Psoas muscle (tissue), 8 donors: ENCODE results near the gene PDCD11. TPM values are rescaled to one million over a fixed set of nuclear protein-coding genes. Genes with fewer than 3 reads are reported as not detected.

Source experiments
- ATAC-seq, 4 donors: fragments of 200-7000 bp; cut with Tn5 transposase; one replicate each; pipeline ENCODE4 v1.9.1; 2020; ENCODE audit warnings: moderate library complexity in 3 of 4, mild to moderate bottlenecking in 2 of 4
- DNase-seq, 2 donors: peaks; one replicate each; pipeline ENCODE4 v3.0.0-alpha.2; 2020
- H3K27ac ChIP-seq: fragments of 200-600 bp; one replicate; pipeline ENCODE4 v1.8.0; 2022
- H3K27me3 ChIP-seq, 3 donors: fragments of 200-600 bp in 1 of 3; one replicate each; pipeline versions ENCODE4 v1.6.1 to v1.8.0; 2013 to 2022; ENCODE audit warnings: low read length in 2 of 3, mild to moderate bottlenecking in 2 of 3, moderate library complexity in 1 of 3; ENCODE audit not compliant: insufficient read depth in 3 of 3
- H3K36me3 ChIP-seq, 2 donors: fragments of 200-600 bp in 1 of 2; one replicate each; pipeline versions ENCODE4 v1.6.1 to v1.8.0; 2013 to 2022; ENCODE audit warnings: low read depth in 1 of 2, mild to moderate bottlenecking in 1 of 2, moderate library complexity in 1 of 2; ENCODE audit not compliant: insufficient read depth in 1 of 2
- H3K4me1 ChIP-seq: fragments of 200-600 bp; one replicate; pipeline ENCODE4 v1.8.0; 2022
- H3K4me3 ChIP-seq: fragments of 200-600 bp; one replicate; pipeline ENCODE4 v1.8.0; 2022; ENCODE audit warnings: mild to moderate bottlenecking
- H3K9me3 ChIP-seq: fragments of 200-600 bp; one replicate; pipeline ENCODE4 v1.8.0; 2022
- WGBS, 3 donors: extraction: QIAGEN DNeasy Blood & Tissue Kit; methylation state at CpG; one replicate each; pipeline versions ENCODE4 v1.1.6 to v1.1.7; 2013; 5-methylcytosine and 5-hydroxymethylcytosine counted together
- intact Hi-C, 2 donors: fragments of 100-400 bp; cut with DNase I; formaldehyde crosslinking; loops; one replicate each; pipeline versions ENCODE4 v1.11.0 to v1.14.2; 2022
- long read RNA-seq, 2 donors: library from polyadenylated mRNA; unstranded; transcript quantifications; one replicate each; pipeline ENCODE4 v2.0.0, GENCODE V29; 2021
- polyA plus RNA-seq, 3 donors: library from polyadenylated mRNA; stranded (reverse); fragments of 200-250 nt; gene quantifications; one replicate each; pipeline ENCODE4 v1.2.3, GENCODE V29; 2013
- total RNA-seq, 4 donors: library from RNA; stranded (reverse); fragmentation: NEBNext Ultra II Directional in 2 of 4; extraction: Animal tissue kit (Norgen Biotek cat#: 25700) in 2 of 4; gene quantifications; one replicate each; pipeline versions ENCODE4 v1.2.1 to v1.2.4, GENCODE V29; 2021 to 2023
- TF ChIP-seq, protein P1 (sequence below): fragments of 200-600 bp; IDR thresholded peaks from one replicate; pipeline ENCODE4 v1.8.0; 2022; ENCODE audit warnings: antibody characterized with exemption
- donor health status: healthy with polysubstance abuse.
- donor health status: DM: no; HTN: no; CAD: no; lungs with moderate emphysema.
- donor health status: Bipolar disorder and iron deficiency.
- donor health status: healthy.
- donor health status: DM: yes; HTN: yes; CAD: no.
- donor health status: DM: no; HTN: no; CAD: no.
- donor health status: DM: no; HTN: no; CAD: no.
- donor health status: DM: yes; HTN: yes; CAD: no.

Gene PDCD11, protein sequence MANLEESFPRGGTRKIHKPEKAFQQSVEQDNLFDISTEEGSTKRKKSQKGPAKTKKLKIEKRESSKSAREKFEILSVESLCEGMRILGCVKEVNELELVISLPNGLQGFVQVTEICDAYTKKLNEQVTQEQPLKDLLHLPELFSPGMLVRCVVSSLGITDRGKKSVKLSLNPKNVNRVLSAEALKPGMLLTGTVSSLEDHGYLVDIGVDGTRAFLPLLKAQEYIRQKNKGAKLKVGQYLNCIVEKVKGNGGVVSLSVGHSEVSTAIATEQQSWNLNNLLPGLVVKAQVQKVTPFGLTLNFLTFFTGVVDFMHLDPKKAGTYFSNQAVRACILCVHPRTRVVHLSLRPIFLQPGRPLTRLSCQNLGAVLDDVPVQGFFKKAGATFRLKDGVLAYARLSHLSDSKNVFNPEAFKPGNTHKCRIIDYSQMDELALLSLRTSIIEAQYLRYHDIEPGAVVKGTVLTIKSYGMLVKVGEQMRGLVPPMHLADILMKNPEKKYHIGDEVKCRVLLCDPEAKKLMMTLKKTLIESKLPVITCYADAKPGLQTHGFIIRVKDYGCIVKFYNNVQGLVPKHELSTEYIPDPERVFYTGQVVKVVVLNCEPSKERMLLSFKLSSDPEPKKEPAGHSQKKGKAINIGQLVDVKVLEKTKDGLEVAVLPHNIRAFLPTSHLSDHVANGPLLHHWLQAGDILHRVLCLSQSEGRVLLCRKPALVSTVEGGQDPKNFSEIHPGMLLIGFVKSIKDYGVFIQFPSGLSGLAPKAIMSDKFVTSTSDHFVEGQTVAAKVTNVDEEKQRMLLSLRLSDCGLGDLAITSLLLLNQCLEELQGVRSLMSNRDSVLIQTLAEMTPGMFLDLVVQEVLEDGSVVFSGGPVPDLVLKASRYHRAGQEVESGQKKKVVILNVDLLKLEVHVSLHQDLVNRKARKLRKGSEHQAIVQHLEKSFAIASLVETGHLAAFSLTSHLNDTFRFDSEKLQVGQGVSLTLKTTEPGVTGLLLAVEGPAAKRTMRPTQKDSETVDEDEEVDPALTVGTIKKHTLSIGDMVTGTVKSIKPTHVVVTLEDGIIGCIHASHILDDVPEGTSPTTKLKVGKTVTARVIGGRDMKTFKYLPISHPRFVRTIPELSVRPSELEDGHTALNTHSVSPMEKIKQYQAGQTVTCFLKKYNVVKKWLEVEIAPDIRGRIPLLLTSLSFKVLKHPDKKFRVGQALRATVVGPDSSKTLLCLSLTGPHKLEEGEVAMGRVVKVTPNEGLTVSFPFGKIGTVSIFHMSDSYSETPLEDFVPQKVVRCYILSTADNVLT (N-terminal part only)
- 10 to 100 TPM; 14.5 to 34.7 (median 25.0) TPM for total RNA-seq
- 10 to 100 TPM; 13.1 to 34.0 (median 19.1) TPM for polyA plus RNA-seq
- long read RNA-seq, donor 1, full-length matches to known transcripts, result 1 of 35 reads
- long read RNA-seq, donor 1, partial matches to known transcripts, result 31 of 35 reads
- long read RNA-seq, donor 1, other reads (novel, unspliced or antisense), result 3 of 35 reads
- long read RNA-seq, donor 2, full-length matches to known transcripts, result 1 of 61 reads
- long read RNA-seq, donor 2, partial matches to known transcripts, result 52 of 61 reads
- long read RNA-seq, donor 2, other reads (novel, unspliced or antisense), result 8 of 61 reads

DNA sequence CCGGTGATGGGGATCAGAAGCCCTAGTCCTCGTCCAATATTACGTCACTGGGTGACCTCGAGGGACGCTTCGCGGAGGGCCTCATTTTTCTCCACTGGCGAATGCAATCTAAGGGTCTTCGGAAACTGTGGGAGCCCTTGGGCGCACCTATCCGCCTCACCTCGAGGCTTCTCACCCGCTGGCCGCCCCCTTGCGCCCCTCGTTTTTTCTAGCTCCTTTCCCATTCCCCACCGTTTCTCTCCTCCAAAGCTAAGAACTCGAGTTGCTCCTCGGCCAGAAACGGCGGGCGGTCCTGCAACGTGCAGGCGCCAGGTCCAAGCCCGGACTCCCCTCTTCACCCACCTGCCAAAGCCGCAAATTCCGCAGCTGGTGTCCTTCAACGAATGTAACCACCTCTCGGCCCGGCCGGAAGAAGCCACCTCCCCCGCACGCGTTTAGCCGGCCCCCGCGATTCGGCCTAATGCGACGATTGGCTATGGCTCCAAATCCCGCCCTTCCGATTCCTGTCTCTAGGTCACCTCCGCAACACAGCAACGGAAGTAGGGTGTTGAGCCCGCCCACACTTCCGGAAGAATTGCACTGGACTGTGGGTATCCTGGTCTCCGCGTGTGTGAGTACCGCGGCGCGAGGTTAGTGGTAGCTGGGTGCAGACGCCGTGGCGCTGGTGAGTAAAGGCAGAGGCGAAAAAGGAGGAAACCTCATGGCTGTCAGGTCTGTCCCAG lies at the start of gene PDCD11, which contains the start of gene ATP5MK:
Gene PDCD11, plus strand, starts transcription at position 560 of the 722 bp plus-strand sequence. CDS start 1,801 bp downstream, outside the sequence.
Gene ATP5MK, minus strand, starts transcription at position 409 of the 722 bp plus-strand sequence. CDS start 4,018 bp downstream, outside the sequence.
- Histone ChIP-seq H3K27me3 (no peaks in the 10 kb centered on the region), H3K4me3 (peak within 1 kb of the TSS; percentile 77), H3K27ac (peak within 1 kb of the TSS; percentile 93), H3K4me1 (peaks cover 31% of the 10 kb centered on the region), H3K9me3 (no peaks in the 10 kb centered on the region), H3K36me3 (peaks cover 13 to 62% of the 10 kb centered on the region in 2 donors)
- WGBS, 3 donors, result 0% methylated on average over 56 of the region's 56 CpGs
- TF ChIP-seq, protein P1, sequence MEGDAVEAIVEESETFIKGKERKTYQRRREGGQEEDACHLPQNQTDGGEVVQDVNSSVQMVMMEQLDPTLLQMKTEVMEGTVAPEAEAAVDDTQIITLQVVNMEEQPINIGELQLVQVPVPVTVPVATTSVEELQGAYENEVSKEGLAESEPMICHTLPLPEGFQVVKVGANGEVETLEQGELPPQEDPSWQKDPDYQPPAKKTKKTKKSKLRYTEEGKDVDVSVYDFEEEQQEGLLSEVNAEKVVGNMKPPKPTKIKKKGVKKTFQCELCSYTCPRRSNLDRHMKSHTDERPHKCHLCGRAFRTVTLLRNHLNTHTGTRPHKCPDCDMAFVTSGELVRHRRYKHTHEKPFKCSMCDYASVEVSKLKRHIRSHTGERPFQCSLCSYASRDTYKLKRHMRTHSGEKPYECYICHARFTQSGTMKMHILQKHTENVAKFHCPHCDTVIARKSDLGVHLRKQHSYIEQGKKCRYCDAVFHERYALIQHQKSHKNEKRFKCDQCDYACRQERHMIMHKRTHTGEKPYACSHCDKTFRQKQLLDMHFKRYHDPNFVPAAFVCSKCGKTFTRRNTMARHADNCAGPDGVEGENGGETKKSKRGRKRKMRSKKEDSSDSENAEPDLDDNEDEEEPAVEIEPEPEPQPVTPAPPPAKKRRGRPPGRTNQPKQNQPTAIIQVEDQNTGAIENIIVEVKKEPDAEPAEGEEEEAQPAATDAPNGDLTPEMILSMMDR, result no peak
- ATAC-seq, result peak; percentile 99 to 100 (median 100)
- intact Hi-C loops, result no loop called here
- peak; percentile 98 to 99 for DNase-seq

DNA sequence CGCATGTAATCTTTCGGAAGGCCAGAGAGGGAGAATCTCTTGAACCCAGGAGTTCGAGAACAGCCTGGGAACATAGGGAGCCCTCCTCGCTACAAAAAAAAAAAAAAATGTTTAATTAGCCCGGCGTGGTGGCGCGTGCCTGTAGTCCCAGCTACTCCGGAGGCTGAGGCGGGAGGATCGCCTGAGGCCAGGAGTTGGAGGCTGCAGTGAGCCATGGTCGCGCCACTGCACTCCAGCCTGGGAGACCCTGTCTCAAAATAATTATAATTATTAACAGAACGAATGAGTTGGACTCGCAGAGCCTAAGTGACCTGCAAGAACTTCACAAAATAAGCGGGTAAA lies 46.3 kb upstream of the PDCD11 start:
- no peaks in the 10 kb centered on the region for H3K27me3 ChIP-seq
- intact Hi-C loops, result no loop called here
- H3K36me3 ChIP-seq, result peaks cover 3 to 38% of the 10 kb centered on the region in 2 donors
- peak overlapping the region; percentile 90 for H3K4me3 ChIP-seq
- H3K4me1 ChIP-seq, result no peaks in the 10 kb centered on the region
- H3K9me3 ChIP-seq, result no peaks in the 10 kb centered on the region
- WGBS, 3 donors, result 42 to 53% (median 51%) methylated on average over 16 of the region's 16 CpGs
- DNase-seq (no peak), ATAC-seq (no peak)
- H3K27ac ChIP-seq, result peak overlapping the region; percentile 74
- TF ChIP-seq, protein P1, result no peak

DNA sequence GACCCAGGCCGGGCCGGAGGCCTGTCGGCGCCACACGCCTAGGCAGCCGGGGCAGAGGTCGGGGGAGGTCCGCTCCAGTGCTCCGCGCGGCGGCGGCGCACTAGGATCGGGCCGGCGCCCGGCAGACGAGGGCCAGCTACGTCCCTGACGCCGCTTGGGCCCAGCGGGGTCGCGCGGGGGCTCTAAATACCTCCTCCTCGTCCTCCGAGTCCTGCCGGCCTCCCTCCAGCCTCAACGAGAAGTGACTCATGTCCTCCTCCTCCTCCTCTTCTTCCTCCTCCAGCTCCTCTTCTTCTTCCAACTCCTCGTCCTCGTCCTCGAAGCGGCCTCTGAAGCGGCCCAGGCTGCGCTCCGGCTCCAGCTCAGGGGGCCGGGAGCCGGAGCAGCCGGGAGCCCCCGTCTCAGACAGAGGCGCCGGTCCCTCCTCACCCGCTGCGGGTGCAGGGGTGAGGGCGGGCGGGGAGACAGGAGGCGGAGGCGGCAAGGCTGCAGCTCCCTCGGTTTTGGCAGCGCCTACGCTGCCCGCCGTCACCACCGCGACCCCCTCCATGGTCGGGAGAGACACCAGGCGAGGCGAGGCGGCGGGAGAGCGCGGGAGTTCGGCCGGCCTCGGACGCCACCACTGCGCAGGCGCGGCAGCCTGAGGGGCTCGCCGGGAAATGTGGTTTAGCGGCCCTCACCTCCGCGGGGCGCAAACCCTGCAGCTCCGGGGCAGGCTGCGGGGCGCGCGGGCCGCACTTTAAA lies 45.7 kb upstream of the PDCD11 start, which contains the start of gene PCGF6:
Gene PCGF6, minus strand, starts transcription at position 624 of the 744 bp plus-strand sequence. Its CDS starts 74 bp downstream, at position 550.
- Histone ChIP-seq H3K9me3 (no peaks in the 10 kb centered on the region), H3K4me1 (no peaks in the 10 kb centered on the region), H3K27me3 (no peaks in the 10 kb centered on the region), H3K4me3 (peak within 1 kb of the TSS; percentile 90), H3K36me3 (peaks cover 3 to 33% of the 10 kb centered on the region in 2 donors), H3K27ac (peak within 1 kb of the TSS; percentile 74)
- WGBS, 3 donors, result 0 to 1% (median 1%) methylated on average over 59 to 82 of the region's 82 CpGs
- intact Hi-C loops, result no loop called here
- TF ChIP-seq, protein P1, result no peak
- ATAC-seq (peak; percentile 95 to 100 (median 96)), DNase-seq (peak; percentile 85 to 90)
